Breast epithelium (tissue), 4 donors: ENCODE results near the gene TTLL12. TPM values are rescaled to one million over a fixed set of nuclear protein-coding genes. Genes with fewer than 3 reads are reported as not detected.

Source experiments
- DNase-seq, 2 donors: peaks; one replicate each; pipeline ENCODE4 v3.0.0-alpha.2; 2019; ENCODE audit warnings: low spot score in 2 of 2
- H3K27ac ChIP-seq, 2 donors: fragments of 200-600 bp; sonication (generic) in 1 of 2; one replicate each; pipeline ENCODE4 v1.5.1; 2016 to 2019; ENCODE audit warnings: mild to moderate bottlenecking in 1 of 2
- H3K27me3 ChIP-seq, 2 donors: fragments of 200-600 bp; sonication (generic) in 1 of 2; one replicate each; pipeline versions ENCODE4 v1.5.1 to v1.6.0; 2017 to 2019; ENCODE audit warnings: control low read depth in 1 of 2, mild to moderate bottlenecking in 1 of 2
- H3K36me3 ChIP-seq: fragments of 200-600 bp; one replicate; pipeline ENCODE4 v1.5.1; 2019
- H3K4me1 ChIP-seq, 2 donors: fragments of 200-600 bp; sonication (generic); one replicate each; pipeline ENCODE4 v1.5.1; 2016 to 2019; ENCODE audit warnings: control low read depth in 1 of 2
- H3K4me3 ChIP-seq, 3 donors: fragments of 200-600 bp; sonication (generic); 1 replicate in 2 of 3; 2 replicates in 1 of 3; pipeline ENCODE4 v1.5.1; 2016 to 2019; ENCODE audit warnings: mild to moderate bottlenecking in 3 of 3, moderate library complexity in 2 of 3
- H3K9me3 ChIP-seq, 2 donors: fragments of 200-600 bp; sonication (generic) in 1 of 2; one replicate each; pipeline ENCODE4 v1.5.1; 2016 to 2019; ENCODE audit warnings: control low read depth in 1 of 2
- POLR2A ChIP-seq: fragments of 450-650 bp; IDR thresholded peaks from one replicate; pipeline ENCODE4 v1.6.1; 2016; ENCODE audit warnings: antibody characterized with exemption, mild to moderate bottlenecking, moderate library complexity
- POLR2AphosphoS5 ChIP-seq, 3 donors: sonication (generic); formaldehyde crosslinking; IDR thresholded peaks; one replicate each; pipeline ENCODE4 v1.6.1; 2017; ENCODE audit warnings: antibody characterized with exemption in 3 of 3
- intact Hi-C: fragments of 100-400 bp; cut with DNase I; formaldehyde crosslinking; loops from one replicate; pipeline ENCODE4 v1.15.1; 2023; ENCODE audit warnings: low total_unique reads
- total RNA-seq, 3 donors: library from RNA; depleted of rRNA; stranded (reverse); fragments of >200 nt; gene quantifications; one replicate each; pipeline ENCODE4 v1.1.0, GENCODE V29; 2016
- TF ChIP-seq, protein P1 (sequence below), 3 donors: fragments of 450-650 bp; IDR thresholded peaks; one replicate each; pipeline ENCODE4 v1.5.1; 2016 to 2017; ENCODE audit warnings: antibody characterized with exemption in 3 of 3, mild to moderate bottlenecking in 3 of 3, moderate library complexity in 3 of 3

The TTLL12 gene
- total RNA-seq, 3 donors from 2014 or later, result 25.9 to 36.0 (median 31.4) TPM

DNA sequence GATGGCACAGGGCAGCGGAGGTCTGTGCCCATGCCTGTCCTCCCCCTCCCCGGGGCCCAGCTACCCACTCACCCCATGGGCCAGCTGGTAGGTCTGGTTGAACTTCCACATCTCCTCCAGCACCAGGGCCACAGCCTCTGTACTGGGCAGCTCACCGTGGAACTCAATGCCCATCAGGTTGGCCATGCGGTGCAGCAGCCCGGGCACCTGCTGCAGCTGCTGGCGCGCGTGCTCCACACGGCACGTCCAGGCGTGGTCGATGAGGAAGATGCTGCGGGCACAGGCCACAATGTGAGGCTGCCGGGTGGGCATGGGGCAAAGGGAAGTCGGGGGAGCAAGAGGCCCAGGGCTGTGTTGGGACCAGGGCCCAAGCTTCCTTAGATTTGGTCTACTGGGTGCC lies 6.3 kb downstream of the TTLL12 start:
- Histone ChIP-seq H3K27ac (no peak overlapping the region), H3K9me3 (no peaks in the 10 kb centered on the region), H3K4me3 (no peak overlapping the region), H3K4me1 (no peaks in the 10 kb centered on the region), H3K27me3 (no peaks in the 10 kb centered on the region), H3K36me3 (no peaks in the 10 kb centered on the region)
- no peak for DNase-seq
- TF ChIP-seq POLR2A (no peak), POLR2AphosphoS5 (IDR thresholded peaks at IDR 0.05) (no peak)
- TF ChIP-seq, protein P1, sequence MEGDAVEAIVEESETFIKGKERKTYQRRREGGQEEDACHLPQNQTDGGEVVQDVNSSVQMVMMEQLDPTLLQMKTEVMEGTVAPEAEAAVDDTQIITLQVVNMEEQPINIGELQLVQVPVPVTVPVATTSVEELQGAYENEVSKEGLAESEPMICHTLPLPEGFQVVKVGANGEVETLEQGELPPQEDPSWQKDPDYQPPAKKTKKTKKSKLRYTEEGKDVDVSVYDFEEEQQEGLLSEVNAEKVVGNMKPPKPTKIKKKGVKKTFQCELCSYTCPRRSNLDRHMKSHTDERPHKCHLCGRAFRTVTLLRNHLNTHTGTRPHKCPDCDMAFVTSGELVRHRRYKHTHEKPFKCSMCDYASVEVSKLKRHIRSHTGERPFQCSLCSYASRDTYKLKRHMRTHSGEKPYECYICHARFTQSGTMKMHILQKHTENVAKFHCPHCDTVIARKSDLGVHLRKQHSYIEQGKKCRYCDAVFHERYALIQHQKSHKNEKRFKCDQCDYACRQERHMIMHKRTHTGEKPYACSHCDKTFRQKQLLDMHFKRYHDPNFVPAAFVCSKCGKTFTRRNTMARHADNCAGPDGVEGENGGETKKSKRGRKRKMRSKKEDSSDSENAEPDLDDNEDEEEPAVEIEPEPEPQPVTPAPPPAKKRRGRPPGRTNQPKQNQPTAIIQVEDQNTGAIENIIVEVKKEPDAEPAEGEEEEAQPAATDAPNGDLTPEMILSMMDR (IDR thresholded peaks at IDR 0.05), result no peak
- intact Hi-C loops, result no loop called here

GRCh38 chr22:43179911-43180195 lies 7.1 kb downstream of the TTLL12 start:
- intact Hi-C loops, result no loop called here
- Histone ChIP-seq H3K4me1 (no peaks in the 10 kb centered on the region), H3K27me3 (no peaks in the 10 kb centered on the region), H3K36me3 (no peaks in the 10 kb centered on the region), H3K4me3 (no peak overlapping the region), H3K9me3 (no peaks in the 10 kb centered on the region), H3K27ac (no peak overlapping the region)
- DNase-seq, result no peak
- TF ChIP-seq, protein P1 (IDR thresholded peaks at IDR 0.05), result no peak
- TF ChIP-seq POLR2AphosphoS5 (IDR thresholded peaks at IDR 0.05), result no peak

GRCh38 chr22:43179146-43179910 lies 7.6 kb downstream of the TTLL12 start:
- H3K36me3 ChIP-seq, result no peaks in the 10 kb centered on the region

DNA sequence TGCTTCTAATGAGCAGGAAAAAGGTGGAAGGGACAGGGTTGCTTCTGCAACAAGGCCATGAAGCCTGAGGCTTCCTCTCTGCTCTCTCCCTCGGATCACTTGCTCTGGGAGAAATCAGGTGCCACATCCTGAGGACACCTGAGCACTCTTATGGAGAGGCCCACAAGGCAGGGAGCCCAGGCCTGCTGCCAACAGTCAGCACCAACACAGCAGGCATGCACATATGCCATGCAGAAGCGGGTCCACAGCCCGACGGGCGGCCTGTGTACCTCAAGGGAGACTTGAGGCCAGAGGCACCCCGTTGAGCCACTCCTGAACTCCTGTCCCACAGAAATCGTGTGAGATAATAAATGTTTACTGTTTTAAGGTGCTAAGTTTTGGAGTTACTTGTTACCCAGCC lies 9.5 kb downstream of the TTLL12 start:
- no peak for TF ChIP-seq POLR2A
- TF ChIP-seq, protein P1 (IDR thresholded peaks at IDR 0.05), result no peak
- TF ChIP-seq POLR2AphosphoS5 (IDR thresholded peaks at IDR 0.05), result no peak

More at GRCh38 chr22:43179146-43179910, 7.6 kb downstream of the TTLL12 start:
- H3K4me3 ChIP-seq, result no peak overlapping the region
- no peak for TF ChIP-seq POLR2AphosphoS5 (IDR thresholded peaks at IDR 0.05)
- TF ChIP-seq POLR2A, result no peak
- no peaks in the 10 kb centered on the region for H3K4me1 ChIP-seq
- H3K9me3 ChIP-seq, result no peaks in the 10 kb centered on the region
- DNase-seq, result no peak
- H3K27ac ChIP-seq, result no peak overlapping the region
- no peaks in the 10 kb centered on the region for H3K27me3 ChIP-seq
- intact Hi-C loops, result no loop called here

GRCh38 chr22:43176090-43176489 lies 10.8 kb downstream of the TTLL12 start:
- no peak overlapping the region for H3K27ac ChIP-seq
- no peaks in the 10 kb centered on the region for H3K9me3 ChIP-seq
- no peak overlapping the region for H3K4me3 ChIP-seq
- intact Hi-C loops, result no loop called here
- DNase-seq, result no peak
- no peaks in the 10 kb centered on the region for H3K36me3 ChIP-seq
- H3K27me3 ChIP-seq, result no peaks in the 10 kb centered on the region
- no peaks in the 10 kb centered on the region for H3K4me1 ChIP-seq
- TF ChIP-seq POLR2A (no peak), POLR2AphosphoS5 (IDR thresholded peaks at IDR 0.05) (no peak)
- TF ChIP-seq, protein P1 (IDR thresholded peaks at IDR 0.05), result no peak

More for the DNA sequence above, 9.5 kb downstream of the TTLL12 start:
- H3K4me3 ChIP-seq, result no peak overlapping the region
- no peaks in the 10 kb centered on the region for H3K4me1 ChIP-seq
- intact Hi-C loops, result no loop called here
- H3K36me3 ChIP-seq, result no peaks in the 10 kb centered on the region
- no peaks in the 10 kb centered on the region for H3K9me3 ChIP-seq
- no peaks in the 10 kb centered on the region for H3K27me3 ChIP-seq
- H3K27ac ChIP-seq, result no peak overlapping the region
- DNase-seq, result no peak
